G401 (cell line): ENCODE results near the gene UBQLN1. TPM values are rescaled to one million over a fixed set of nuclear protein-coding genes. Genes with fewer than 3 reads are reported as not detected.
A peak's percentile ranks its signal among the peaks of the same experiment; 100 is the strongest.
"Not testable (repeated sequence)": the region's sequence is repeated elsewhere in the genome, so short reads cannot be mapped to it uniquely, and the experiment has no call there.

Experiments
- DNase-seq: peaks from one replicate; pipeline ENCODE4 v3.0.0-alpha.2; 2015; ENCODE audit warnings: low spot score
- in situ Hi-C: cut with HindIII; loops from 2 replicates; pipeline ENCODE4 v1.10.0; 2016; ENCODE audit warnings: low sequenced_read_pairs, mixed read lengths
- total RNA-seq: library from RNA; depleted of rRNA; stranded (reverse); fragments of >200 nt; shearing (Covaris generic); gene quantifications from 2 replicates; pipeline ENCODE4 v1.2.3, GENCODE V29; 2014; rRNA removed

UBQLN1 gene
- total RNA-seq = 111 and 152 TPM in 2 replicates

DNA sequence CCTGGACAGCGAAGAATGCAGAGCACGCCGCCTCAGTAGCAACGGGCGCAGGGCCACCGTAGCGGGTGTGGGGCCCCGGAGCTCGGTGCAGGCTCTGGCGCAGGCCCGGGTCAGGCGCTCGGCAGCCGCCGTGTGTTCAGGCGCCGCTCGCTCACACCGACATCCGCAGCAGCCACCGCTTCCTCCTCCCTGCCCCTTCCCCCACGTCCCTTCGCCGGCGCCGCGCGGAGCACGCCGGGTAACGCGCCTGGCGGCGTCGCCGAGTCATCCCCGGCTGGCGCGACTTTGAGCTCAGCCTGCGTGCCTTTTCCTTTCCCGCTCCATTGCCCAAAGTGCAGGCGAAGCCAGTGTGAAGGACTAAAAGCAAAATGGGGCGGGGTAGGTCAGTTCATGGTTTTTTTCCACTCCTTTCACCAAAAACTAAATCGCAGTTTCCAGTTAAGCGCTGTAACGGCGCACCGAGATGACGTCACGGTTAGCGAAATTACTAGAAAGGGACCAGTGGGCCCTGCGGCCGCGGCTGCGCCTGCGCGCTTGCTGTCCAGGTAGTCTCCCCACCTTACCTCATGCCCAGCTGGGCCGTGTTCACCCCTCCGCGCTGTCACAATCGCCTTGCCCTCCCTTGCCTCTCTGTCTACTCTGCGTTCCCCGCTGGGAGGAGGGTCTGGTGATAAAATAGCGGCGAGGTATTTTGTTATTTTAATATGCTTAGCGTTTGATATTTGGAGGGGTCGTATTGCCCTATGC is at the start of gene UBQLN1:
Gene UBQLN1 (minus strand): TSS at position 191 of the 747 bp plus-strand sequence. CDS start 279 bp downstream, outside the sequence.
- in situ Hi-C loops = no loop called here
- DNase-seq = peak; percentile 89

DNA sequence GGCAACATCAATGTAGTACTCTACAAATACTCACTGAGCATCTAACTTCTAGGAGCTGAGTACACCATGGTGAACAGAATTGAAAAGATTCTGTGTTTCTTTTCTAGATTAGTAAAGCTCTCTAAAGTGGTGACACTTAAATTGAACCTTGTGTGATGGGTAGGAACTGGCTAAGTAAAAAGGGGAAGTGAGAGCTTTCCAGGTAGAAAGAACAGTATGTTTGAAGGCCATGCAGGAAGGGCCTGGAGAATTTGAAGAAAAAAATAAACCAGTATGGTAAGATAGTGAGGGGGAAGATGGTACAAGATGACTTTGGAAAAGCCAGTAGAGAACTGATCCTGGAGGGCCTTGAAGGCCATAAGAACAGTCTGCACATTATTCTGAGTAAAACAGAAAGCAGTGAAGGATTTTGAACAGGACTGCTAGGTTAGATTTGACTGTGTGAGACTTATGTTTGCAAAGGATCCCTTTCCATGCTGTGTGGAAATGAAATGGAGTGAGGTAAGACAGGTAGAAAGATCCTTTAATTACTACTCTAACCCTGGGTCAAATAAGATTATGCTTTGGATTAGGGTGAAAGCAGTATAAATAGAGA is 46.7 kb upstream of the UBQLN1 start:
- in situ Hi-C loops = no loop called here
- no peak for DNase-seq

DNA sequence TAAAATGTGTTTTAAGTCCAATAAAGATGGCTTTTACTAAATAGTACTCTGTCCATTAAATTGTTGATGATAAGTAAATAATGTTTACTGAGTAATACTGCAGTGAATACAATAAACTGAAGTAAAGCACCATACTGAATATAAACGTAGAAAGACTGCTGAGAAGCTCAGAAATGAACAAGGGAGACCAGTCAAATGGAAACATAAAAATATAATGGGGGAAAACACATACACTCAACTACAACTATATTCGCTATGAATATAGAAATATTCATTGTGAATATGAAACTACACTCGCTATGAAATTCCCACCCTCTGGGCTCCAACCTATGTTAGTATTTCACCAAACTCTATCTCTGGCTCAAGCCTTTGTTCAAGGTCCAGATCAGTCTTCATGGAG is 41.9 kb upstream of the UBQLN1 start:
- in situ Hi-C loops = no loop called here
- DNase-seq = no peak

DNA sequence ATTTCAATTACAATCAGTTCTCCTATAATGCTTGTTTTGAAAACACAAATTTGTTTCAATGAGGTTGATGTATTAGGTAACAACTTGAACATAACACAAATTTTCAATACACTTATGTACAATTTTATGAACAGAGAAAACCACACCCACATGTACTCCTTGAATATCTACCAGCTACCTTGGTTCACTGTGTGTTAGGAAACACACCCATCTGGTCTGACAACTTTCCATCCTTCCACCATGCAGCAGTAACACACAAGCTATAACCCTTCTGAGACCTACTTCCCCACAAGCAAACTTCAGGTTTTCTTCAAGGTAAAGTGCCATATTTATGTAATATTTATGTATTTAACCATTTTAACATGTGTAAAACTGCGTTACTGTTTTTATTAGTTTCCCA is 36.4 kb upstream of the UBQLN1 start:
- DNase-seq = no peak
- in situ Hi-C loops = no loop called here

DNA sequence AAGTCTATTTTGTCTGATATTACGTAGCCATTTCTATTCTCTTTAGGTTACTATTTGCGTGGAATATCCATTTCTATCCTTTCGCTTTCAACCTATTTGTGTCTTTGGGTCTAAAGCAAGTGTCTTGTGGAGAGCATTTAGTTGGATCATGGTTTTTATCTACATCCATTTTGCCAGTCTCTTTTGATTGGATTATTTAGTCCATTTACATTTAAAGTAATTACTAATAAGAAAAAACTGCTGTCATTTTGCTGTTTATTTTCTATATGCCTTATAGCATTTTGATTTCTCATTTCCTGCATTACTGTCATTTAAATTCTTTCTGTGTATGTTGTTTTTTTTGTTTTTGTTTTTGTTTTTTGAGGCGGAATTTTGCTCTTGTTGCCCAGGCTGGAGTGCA is 26.0 kb upstream of the UBQLN1 start:
- no peak for DNase-seq
- in situ Hi-C loops = no loop called here

DNA sequence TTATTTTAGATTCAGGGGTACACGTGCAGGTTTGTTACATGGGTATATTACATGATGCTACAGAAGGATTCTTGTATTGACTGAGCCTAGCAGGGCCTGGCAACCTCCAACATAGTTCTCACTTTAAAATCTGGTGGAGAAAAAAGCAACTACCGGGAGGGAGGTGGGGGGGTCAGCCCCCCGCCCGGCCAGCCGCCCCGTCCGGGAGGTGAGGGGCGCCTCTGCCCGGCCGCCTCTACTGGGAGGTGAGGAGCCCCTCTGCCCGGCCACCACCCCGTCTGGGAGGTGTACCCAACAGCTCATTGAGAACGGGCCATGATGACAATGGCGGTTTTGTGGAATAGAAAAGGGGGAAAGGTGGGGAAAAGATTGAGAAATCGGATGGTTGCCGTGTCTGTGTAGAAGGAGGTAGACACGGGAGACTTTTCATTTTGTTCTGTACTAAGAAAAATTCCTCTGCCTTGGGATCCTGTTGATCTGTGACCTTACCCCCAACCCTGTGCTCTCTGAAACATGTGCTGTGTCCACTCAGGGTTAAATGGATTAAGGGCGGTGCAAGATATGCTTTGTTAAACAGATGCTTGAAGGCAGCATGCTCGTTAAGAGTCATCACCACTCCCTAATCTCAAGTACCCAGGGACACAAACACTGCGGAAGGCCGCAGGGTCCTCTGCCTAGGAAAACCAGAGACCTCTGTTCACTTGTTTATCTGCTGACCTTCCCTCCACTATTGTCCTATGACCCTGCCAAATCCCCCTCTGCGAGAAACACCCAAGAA is 21.0 kb upstream of the UBQLN1 start:
- in situ Hi-C loops = not testable (repeated sequence)

DNA sequence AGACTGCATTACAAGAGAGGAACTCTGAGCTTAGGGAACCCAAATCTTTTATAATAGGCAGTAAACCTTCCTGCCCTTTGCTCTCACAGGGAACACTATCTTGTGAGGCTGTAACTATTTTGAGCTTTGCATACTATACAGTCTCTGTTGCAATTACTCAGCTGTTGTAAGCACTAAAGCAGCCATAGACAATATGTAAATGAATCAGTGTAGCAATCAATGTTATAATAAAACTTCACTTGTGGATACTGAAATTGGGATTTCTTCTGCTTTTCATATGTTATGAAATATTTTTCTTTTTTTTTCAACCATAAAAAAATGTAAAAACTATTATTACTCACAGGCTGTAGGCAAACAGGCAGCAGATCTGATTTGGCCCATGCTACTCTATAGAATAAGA is 16.7 kb upstream of the UBQLN1 start:
- no peak for DNase-seq
- in situ Hi-C loops = no loop called here

More for the DNA sequence above, 21.0 kb upstream of the UBQLN1 start:
- DNase-seq = not testable (repeated sequence)

DNA sequence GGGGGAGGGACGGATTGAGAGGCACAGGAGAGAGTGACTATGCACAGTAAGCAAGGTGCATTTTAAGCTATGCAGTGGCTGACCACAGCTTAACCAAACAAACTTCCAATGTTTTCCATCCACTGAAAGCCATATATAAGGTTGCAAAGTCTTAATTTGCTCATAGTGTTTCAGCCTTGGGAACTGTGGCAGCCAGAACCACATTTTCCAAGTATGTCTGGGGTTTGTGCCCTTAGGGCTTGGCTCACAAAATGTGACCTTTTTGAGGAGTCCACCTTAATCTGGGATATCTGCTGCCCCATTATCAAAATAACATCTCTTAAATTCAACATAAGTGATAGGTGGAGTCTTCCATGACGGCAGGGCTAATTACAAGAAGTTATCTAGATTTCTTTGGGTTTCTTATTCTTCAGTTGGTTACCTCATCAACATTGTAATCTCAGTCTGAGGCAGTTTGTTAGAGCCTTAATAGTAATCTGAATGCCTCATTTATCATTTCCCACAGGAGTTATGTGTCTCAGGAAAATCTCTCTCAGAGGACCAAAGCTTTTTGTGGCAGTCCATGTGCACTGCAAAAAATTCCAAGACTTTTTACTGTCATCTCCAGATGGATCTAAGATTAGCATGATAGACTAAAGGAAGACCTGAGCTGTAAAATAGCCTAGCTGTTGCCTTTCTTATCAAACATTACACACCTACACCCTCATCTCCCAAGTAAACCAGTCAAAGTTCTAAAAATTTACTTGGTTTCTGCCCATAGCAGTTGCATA is 15.2 kb upstream of the UBQLN1 start:
- no peak for DNase-seq
- in situ Hi-C loops = no loop called here

DNA sequence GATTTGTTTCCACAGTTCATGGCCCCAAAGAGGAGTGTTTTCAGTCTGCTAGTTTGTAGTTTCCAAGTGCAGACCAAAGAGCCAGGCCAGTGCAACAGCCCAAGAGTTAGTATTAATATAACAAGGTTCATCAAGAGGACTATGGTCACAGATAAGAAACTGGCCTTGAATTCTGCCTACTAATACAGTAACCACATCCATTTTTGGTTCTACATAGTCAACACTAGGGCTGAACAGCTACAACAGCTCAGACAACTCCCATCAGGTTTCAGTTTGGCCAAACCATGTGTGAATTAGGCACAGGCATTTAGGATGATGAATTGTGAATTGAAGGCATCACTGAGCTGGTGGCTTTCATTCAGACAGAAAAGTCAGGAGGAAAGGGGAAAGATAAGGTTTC is 13.8 kb upstream of the UBQLN1 start:
- in situ Hi-C loops = no loop called here
- no peak for DNase-seq

DNA sequence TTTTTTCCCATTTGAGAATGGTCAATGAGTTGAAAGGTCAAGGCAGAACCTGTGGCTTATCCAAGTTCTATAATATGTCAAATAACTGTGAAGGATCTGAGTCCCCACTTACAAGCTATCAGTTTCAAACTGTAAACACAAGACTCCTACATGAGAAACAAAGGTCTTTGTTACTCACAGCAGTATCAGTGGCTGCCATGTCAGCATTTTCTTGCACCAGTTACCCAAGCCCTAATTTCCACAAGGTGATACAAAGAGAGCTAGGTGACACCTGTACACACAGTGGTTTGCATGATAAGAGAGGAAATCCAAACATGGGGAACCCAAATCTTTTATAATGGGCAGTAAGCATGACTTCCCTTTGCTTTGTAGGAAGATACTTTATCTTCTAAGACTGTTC is 8.0 kb upstream of the UBQLN1 start:
- in situ Hi-C loops = no loop called here
- no peak for DNase-seq

DNA sequence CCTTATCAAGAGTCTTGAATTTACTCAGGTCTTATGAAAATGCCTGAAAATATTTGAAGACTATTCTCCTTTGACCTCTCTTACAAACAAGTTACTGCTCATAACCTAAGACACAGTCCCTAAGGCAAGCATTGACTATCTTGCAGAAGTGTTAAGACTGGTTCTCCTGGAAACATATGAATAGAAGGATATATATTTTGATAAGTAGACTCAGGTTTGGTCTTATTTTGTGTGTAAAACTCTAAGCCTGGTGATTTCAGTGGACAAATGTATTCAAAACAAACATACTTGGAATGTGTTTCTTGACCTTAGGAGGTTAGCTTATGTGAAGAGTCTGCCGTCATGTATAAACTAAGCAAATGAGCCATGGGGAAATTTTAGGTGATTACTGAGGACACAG is 7.5 kb upstream of the UBQLN1 start:
- DNase-seq = no peak
- in situ Hi-C loops = no loop called here

DNA sequence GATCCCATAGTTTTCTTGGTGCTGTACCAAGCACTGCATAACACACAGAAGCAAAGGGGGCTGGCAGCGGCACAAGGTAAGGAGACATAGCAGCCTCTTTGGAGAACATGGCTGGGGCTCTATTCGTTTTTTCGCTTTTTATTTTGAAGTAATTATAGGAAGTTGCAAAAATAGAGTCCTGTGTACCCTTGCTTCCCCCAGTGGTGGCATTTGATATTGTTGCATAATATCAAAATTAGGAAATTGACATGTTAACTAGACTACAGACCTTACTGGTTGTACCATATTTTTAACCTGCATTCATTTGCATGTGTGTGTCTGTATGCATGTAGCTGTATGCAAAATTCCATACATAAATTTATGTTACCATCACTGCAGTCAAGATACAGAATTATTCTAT is 6.6 kb upstream of the UBQLN1 start:
- no peak for DNase-seq
- in situ Hi-C loops = no loop called here

DNA sequence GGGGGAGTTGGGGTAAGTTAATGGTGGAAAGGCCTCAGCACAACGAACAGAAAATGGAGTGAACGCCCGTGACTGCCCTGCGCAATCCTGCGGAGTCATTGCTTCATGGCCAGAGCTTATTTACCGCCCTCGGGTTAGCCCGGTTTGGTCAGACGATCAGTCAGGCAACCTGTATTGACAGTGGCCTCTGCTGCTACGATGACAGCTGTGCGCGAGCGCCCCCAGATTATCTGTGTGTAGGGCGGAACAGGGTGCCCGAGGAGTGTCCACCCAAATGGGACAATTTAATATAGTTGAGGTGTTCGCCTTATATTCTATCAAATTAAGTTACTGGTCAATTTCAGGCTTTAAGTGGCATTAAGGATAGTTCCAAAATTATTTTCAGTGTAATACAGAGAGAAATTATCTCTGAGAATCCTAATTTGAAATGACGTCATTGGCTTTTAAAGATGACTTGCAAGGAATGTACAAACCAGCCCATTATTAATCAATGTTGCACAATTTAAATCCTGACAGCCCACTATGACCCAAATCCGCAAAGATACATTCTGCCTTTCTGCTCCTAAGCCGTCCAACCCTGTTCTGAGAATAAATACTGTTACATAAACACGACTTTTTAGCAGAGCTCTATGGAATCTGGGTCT is 879 bp upstream of the UBQLN1 start:
- DNase-seq = peak; percentile 79
- in situ Hi-C loops = no loop called here

DNA sequence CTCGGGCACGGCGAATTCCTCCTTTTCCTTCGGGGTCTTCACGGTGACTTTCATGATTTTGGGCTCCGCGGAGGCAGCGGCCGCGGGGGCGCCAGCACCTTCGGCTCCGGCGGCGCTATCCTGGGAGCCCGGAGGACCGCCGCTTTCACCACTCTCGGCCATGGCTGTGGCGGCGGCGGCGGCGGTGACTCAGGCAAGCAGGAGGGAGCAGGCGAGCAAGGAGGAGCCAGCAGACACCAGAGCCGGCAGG is 315 bp downstream of the UBQLN1 start:
- in situ Hi-C loops = no loop called here

DNA sequence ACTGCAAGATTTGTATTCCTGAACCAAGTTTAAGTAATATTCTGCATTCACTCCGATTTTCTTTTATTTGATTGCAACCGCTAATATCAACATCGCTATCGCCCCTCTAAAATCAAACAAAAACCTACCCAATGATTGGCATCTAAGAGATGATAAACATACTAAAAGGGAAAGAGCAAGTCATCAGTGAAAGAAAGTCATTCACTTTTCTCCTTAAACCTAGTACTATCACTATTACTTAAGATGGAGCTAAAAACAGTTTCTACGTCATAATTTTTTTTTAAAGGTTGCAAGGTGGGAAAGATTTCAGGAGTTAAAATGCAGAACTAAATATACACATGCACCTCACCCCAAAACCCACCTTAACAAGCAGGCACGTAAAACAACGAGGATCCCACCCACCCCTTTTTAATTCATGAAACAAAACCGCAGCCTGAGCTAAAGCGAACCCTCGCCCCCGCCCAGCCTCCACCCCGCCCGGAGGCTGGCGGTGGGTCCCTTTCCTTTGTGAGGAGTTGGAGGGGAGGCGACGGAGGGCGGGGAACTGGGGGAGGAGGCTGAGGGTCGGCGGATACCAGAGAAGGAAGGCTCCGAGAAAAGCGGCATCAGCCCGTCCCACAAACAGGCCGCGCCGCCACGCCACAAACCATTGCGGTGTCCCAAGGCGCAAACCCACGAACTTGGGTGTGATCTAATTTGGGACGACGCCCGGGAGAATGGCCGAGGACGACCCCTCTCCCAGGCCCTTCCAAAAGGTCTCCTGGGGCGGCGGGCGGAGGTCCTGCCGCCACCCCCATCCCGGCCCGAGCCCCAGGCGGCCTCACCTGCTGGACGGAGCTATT is 861 bp downstream of the UBQLN1 start:
- no peak for DNase-seq

More for the DNA sequence above, 315 bp downstream of the UBQLN1 start:
- no peak for DNase-seq

DNA sequence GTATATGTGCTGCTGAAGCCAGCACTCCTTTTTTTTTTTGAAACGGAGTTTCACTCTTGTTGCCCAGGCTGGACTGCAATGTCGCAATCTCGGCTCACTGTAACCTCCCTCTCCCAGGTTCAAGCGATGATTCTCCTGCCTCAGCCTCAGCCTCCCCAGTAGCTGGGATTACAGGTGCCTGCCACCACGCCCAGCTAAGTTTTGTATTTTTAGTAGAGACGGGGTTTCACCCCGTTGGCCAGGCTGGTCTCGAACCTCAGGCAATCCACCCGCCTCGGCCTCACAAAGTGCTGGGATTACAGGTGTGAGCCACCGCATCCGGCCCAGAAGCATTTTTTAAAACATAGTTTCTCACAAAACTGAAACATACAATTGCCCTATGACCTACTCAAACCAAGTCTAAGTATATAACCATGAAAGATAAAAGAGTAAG is 2.5 kb downstream of the UBQLN1 start:
- DNase-seq, in situ Hi-C loops: not testable (repeated sequence)

More for the DNA sequence above, 861 bp downstream of the UBQLN1 start:
- in situ Hi-C loops = no loop called here

DNA sequence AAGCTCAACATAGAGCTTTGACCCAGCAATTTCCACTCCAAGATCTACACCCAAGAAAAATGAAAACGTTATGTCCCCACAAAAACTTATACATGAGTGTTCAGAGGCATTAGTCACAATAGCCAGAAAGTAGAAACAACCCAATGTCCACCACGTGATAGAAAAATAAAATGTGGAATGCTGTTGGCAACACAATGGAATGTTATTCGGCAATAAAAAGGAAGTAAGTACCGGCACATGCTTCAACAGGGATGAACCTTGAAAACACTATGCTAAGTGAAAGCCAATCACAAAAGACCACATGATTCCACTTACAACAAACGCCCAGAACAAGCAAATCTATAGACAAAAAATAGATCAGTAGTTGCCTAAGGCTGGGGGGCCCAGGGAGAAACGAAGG is 6.0 kb downstream of the UBQLN1 start:
- DNase-seq = no peak
- in situ Hi-C loops = no loop called here

DNA sequence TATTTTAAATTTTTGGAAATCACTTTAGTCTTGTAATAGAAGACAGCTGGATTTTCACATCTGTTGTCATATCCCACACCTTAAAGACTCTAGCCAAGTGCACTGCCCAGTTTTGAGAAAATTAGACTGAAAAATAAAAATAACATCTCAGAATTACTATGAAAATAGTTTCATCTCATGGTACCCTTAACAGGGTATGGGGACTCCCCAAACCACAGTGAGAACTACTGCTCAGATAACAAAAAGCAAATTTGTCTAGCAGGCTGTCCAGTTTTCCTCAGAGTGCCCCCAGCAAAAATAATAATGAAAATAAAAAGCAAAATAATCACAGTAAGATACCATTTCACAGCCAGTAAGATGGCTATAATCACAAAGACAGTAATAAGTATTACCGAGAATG is 6.5 kb downstream of the UBQLN1 start:
- in situ Hi-C loops = no loop called here

More for the DNA sequence above, 6.5 kb downstream of the UBQLN1 start:
- no peak for DNase-seq
